Measurements from ENCODE around the gene RNF214. TPM values are rescaled to one million over a fixed set of nuclear protein-coding genes. Genes with fewer than 3 reads are reported as not detected.

Gene RNF214
- total and polyA plus RNA-seq, 2 experiments from 2014 or later = 12.5 to 27.0 TPM

DNA sequence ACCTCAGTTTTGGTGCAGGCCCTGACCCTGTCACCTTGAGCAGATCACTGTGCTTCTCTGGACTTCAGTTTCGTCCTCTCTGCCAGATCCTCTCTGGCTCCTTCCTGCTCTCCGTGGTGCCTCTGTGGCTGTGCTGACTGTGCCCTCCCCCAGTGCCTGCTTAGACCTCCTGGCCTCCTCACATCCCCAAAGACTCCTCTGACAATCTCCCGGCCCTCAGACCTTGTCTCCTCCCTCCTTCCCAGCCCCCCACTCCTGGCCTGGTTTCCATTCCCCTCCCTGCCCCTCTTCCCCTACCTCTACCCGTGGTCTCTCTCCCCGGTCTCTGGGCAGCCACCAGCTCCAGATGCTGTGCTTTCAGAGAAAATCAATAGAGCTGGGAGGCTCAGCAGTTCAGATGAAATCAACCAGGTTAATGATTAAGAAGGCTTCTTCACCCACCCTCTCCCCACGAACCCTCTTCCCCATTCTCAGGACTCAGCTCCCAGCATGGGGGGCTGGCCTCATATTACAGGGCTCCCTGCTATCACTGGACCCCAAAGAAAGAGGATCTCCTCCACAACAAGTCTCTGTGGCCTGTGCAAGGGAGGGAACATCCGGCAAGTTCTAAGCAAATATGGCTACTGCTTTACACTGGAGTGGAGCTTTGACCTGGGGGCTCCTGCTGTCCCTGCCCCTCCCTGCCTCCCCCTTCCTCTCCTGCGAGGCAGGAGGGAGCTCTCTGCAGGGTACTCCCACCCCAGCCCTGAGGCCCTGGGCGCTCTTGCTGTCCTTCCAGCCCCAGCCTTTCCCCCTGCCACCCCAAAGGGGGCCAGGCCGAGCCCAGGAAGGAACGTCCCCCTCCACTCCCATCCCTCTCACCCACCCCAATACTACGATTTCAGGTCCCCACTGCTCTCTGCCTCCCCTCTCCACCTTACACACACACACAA is 67.1 kb downstream of the RNF214 start:
- Histone ChIP-seq H3K36me3 (replicated peaks; ENCODE audit: insufficient read depth, low read depth) (no peaks in the 10 kb centered on the region), H3K9me3 (ENCODE audit: low read depth) (no peaks in the 10 kb centered on the region), H3K4me3 (no peak overlapping the region), H3K9me2 (replicated peaks; ENCODE audit: insufficient read depth) (no peaks in the 10 kb centered on the region), H3K27ac (peak overlapping the region; percentile 75), H3K79me2 (no peaks in the 10 kb centered on the region), H4K20me1 (ENCODE audit: insufficient read depth, poor library complexity, severe bottlenecking) (no peaks in the 10 kb centered on the region), H3K27me3 (no peaks in the 10 kb centered on the region), H2AFZ (peak overlapping the region; percentile 25), H3K4me1 (ENCODE audit: insufficient read depth) (peaks cover 27% of the 10 kb centered on the region), H3K4me2 (peak overlapping the region; percentile 69)
- WGBS (ENCODE audit: low lambda C conversion rate, missing lambda C conversion rate) = 38% methylated on average over 10 of the region's 12 CpGs
- peak; percentile 38 for DNase-seq (ENCODE audit: low spot score)
- no peak for TF ChIP-seq EZH2 (IDR thresholded peaks at IDR 0.05; ENCODE audit: borderline replicate concordance)
- no peak for TF ChIP-seq EZH2phosphoT487 (IDR thresholded peaks at IDR 0.05; ENCODE audit: low read depth, severe bottlenecking, unreplicated experiment)
- TF ChIP-seq, protein P1, sequence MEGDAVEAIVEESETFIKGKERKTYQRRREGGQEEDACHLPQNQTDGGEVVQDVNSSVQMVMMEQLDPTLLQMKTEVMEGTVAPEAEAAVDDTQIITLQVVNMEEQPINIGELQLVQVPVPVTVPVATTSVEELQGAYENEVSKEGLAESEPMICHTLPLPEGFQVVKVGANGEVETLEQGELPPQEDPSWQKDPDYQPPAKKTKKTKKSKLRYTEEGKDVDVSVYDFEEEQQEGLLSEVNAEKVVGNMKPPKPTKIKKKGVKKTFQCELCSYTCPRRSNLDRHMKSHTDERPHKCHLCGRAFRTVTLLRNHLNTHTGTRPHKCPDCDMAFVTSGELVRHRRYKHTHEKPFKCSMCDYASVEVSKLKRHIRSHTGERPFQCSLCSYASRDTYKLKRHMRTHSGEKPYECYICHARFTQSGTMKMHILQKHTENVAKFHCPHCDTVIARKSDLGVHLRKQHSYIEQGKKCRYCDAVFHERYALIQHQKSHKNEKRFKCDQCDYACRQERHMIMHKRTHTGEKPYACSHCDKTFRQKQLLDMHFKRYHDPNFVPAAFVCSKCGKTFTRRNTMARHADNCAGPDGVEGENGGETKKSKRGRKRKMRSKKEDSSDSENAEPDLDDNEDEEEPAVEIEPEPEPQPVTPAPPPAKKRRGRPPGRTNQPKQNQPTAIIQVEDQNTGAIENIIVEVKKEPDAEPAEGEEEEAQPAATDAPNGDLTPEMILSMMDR (IDR thresholded peaks at IDR 0.05; ENCODE audit: poor library complexity) = no peak

DNA sequence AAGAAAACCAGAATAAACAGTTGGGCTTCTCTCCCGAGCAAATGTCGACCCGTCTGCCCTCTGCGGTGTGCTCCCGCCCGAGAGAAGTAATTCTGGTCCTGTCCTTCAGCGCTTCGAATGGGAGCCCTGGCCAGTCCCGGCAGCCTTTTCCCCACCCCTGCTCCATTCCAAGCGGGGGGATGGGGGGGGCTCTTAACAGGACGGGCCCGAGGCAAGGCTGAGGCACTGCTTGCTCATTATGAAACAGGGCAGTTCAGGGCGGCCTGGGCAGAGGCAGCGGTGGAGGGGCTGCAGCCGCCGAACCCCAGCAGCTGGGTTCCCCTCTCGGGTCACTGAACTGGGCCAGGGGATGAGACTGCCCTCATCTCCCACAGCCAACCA is 67.8 kb downstream of the RNF214 start:
- Histone ChIP-seq H4K20me1 (ENCODE audit: insufficient read depth, poor library complexity, severe bottlenecking) (no peaks in the 10 kb centered on the region), H3K9me3 (ENCODE audit: low read depth) (no peaks in the 10 kb centered on the region), H3K4me3 (no peak overlapping the region), H3K79me2 (no peaks in the 10 kb centered on the region), H3K4me1 (ENCODE audit: insufficient read depth) (peaks cover 27% of the 10 kb centered on the region), H3K4me2 (peak overlapping the region; percentile 69), H3K27ac (peak overlapping the region; percentile 75), H2AFZ (peak overlapping the region; percentile 25), H3K36me3 (replicated peaks; ENCODE audit: insufficient read depth, low read depth) (no peaks in the 10 kb centered on the region), H3K27me3 (no peaks in the 10 kb centered on the region), H3K9me2 (replicated peaks; ENCODE audit: insufficient read depth) (no peaks in the 10 kb centered on the region)
- DNase-seq (ENCODE audit: low spot score) = peak; percentile 71
- TF ChIP-seq, protein P1 (IDR thresholded peaks at IDR 0.05; ENCODE audit: poor library complexity) = no peak
- TF ChIP-seq EZH2phosphoT487 (IDR thresholded peaks at IDR 0.05; ENCODE audit: low read depth, severe bottlenecking, unreplicated experiment) (no peak), EZH2 (IDR thresholded peaks at IDR 0.05; ENCODE audit: borderline replicate concordance) (no peak)
- 20% methylated on average over 17 of the region's 17 CpGs for WGBS (ENCODE audit: low lambda C conversion rate, missing lambda C conversion rate)

DNA sequence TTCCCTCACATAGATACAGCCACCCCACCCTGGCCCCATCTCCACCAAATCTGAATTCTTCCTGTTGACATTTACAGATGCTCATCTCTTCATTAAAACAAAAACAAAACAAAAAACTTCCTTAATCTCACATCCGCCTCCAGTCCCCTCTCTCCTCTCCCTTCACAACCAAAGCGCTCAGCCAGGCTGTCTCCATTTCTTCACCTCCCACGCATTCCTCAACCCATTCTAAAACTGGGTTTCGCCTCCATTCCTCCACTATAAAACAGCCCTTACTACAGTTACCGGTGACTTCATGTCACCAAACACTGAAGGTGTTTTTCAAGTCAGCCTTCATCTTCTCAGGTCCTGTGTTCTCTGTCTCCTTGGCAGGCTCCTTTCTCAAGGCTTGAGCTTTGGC is 68.3 kb downstream of the RNF214 start:
- H3K27me3 ChIP-seq = no peaks in the 10 kb centered on the region
- H3K4me2 ChIP-seq = peak overlapping the region; percentile 69
- H3K36me3 ChIP-seq (replicated peaks; ENCODE audit: insufficient read depth, low read depth) = no peaks in the 10 kb centered on the region
- no peaks in the 10 kb centered on the region for H4K20me1 ChIP-seq (ENCODE audit: insufficient read depth, poor library complexity, severe bottlenecking)
- H3K9me2 ChIP-seq (replicated peaks; ENCODE audit: insufficient read depth) = no peaks in the 10 kb centered on the region
- TF ChIP-seq, protein P1 (IDR thresholded peaks at IDR 0.05; ENCODE audit: poor library complexity) = no peak
- TF ChIP-seq EZH2phosphoT487 (IDR thresholded peaks at IDR 0.05; ENCODE audit: low read depth, severe bottlenecking, unreplicated experiment) (no peak), EZH2 (IDR thresholded peaks at IDR 0.05; ENCODE audit: borderline replicate concordance) (no peak)
- DNase-seq (ENCODE audit: low spot score) = no peak
- no peak overlapping the region for H2AFZ ChIP-seq
- H3K9me3 ChIP-seq (ENCODE audit: low read depth) = no peaks in the 10 kb centered on the region
- H3K4me3 ChIP-seq = no peak overlapping the region
- H3K79me2 ChIP-seq = no peaks in the 10 kb centered on the region
- H3K27ac ChIP-seq = peak overlapping the region; percentile 75
- WGBS (ENCODE audit: low lambda C conversion rate, missing lambda C conversion rate) = 69% methylated on average over 5 of the region's 5 CpGs
- H3K4me1 ChIP-seq (ENCODE audit: insufficient read depth) = peaks cover 27% of the 10 kb centered on the region

Measured in hepatocyte (in vitro differentiated cells).